T-helper 2 cell treated with Interferon-gamma antibody and Interleukin-4, amounts not matched to agents 5 μg/mL and 100 μg/mL, for 36 hours (primary cell): ENCODE results near the gene TECTB.

Experiments used
- DNase-seq: peaks from one replicate; pipeline ENCODE4 v3.0.0; 2021; ENCODE audit warnings: low spot score
- H3K27ac Mint-ChIP-seq: one replicate; pipeline ENCODE4 v1.8.0; 2021; ENCODE audit warnings: mild to moderate bottlenecking, mixed read lengths
- H3K27me3 Mint-ChIP-seq: one replicate; pipeline ENCODE4 v1.8.0; 2021; ENCODE audit warnings: low read depth, mixed read lengths
- H3K36me3 Mint-ChIP-seq: one replicate; pipeline ENCODE4 v1.8.0; 2021; ENCODE audit warnings: low read depth, mixed read lengths
- H3K4me1 Mint-ChIP-seq: one replicate; pipeline ENCODE4 v1.8.0; 2021; ENCODE audit warnings: low read depth, mixed read lengths
- H3K4me3 Mint-ChIP-seq: one replicate; pipeline ENCODE4 v1.8.0; 2022; ENCODE audit warnings: mild to moderate bottlenecking, moderate library complexity, mixed read lengths
- H3K9me3 Mint-ChIP-seq: one replicate; pipeline ENCODE4 v1.8.0; 2021; ENCODE audit warnings: mixed read lengths

The TECTB gene

DNA sequence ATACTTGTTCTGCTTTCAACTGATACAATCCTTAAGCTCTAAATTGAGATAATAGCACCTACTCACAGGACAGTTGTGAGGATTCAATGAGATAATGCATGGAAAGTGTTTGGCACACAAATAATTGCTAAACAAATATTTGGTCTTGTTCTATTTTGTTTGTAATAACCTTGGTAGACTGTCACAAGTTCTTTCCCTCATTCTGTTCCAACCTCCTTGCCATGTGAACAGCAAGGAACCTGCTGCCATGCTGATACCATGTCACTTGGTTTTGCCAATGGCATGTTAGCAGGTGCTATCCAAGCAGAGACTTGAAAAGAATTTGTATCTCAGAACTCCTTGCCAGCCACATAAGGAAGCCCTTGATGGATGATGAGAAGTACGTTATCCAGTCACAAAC is 24.8 kb upstream of the TECTB start:
- H3K4me1 Mint-ChIP-seq: no peaks in the 10 kb centered on the region
- no peak for DNase-seq
- H3K27me3 Mint-ChIP-seq: no peaks in the 10 kb centered on the region
- no peak overlapping the region for H3K4me3 Mint-ChIP-seq
- H3K27ac Mint-ChIP-seq: no peak overlapping the region
- H3K9me3 Mint-ChIP-seq: no peaks in the 10 kb centered on the region
- no peaks in the 10 kb centered on the region for H3K36me3 Mint-ChIP-seq

DNA sequence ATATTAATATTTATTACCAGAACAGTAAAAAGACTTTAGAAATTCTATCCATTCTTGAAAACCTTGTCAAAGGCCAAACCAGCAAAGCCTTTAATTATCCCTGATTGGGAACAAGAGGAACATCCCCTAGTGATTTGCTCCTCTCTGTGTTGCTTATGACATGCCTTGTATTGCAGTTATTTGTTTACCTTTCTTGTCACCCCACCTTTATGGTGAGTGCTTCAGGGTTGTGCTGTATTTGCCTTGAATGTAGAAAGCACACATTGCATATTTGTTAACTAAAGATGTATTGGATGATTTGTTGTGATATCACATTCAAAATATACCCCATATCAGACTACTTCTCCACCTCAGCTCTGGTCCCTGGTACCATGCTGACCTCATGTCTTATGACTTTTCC is 23.5 kb upstream of the TECTB start:
- Mint-ChIP-seq H3K4me3 (no peak overlapping the region), H3K27ac (no peak overlapping the region), H3K4me1 (no peaks in the 10 kb centered on the region), H3K27me3 (no peaks in the 10 kb centered on the region), H3K9me3 (no peaks in the 10 kb centered on the region), H3K36me3 (no peaks in the 10 kb centered on the region)
- DNase-seq: no peak

DNA sequence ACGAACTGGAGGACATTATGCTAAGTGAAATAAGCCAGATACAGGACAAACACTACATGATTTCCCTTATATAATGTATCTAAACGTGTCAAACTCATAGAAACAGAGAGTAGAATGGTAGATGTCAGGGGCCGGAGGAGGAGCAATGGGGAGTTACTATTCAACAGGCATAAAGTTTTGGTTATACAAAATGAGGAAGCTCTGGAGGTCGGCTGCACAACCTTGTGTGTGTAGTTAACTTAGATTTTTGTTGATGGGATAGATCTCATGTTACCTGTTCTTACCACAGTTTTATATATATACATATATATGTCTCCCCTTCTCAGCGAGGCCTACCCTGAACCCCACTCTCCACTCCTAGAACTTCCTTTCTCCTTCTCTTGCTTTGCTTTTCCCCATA is 22.4 kb upstream of the TECTB start:
- Mint-ChIP-seq H3K27ac (no peak overlapping the region), H3K9me3 (no peaks in the 10 kb centered on the region), H3K4me3 (no peak overlapping the region), H3K27me3 (no peaks in the 10 kb centered on the region), H3K4me1 (no peaks in the 10 kb centered on the region), H3K36me3 (no peaks in the 10 kb centered on the region)
- DNase-seq: no peak

GRCh38 chr10:112261281-112261822 is 21.8 kb upstream of the TECTB start:
- no peaks in the 10 kb centered on the region for H3K4me1 Mint-ChIP-seq
- no peak overlapping the region for H3K4me3 Mint-ChIP-seq
- no peaks in the 10 kb centered on the region for H3K36me3 Mint-ChIP-seq
- no peak for DNase-seq
- H3K9me3 Mint-ChIP-seq: no peaks in the 10 kb centered on the region
- H3K27ac Mint-ChIP-seq: no peak overlapping the region
- H3K27me3 Mint-ChIP-seq: no peaks in the 10 kb centered on the region

GRCh38 chr10:112262546-112262945 is 20.7 kb upstream of the TECTB start:
- Mint-ChIP-seq H3K36me3 (no peaks in the 10 kb centered on the region), H3K27me3 (no peaks in the 10 kb centered on the region)

GRCh38 chr10:112265745-112266144 is 17.5 kb upstream of the TECTB start:
- Mint-ChIP-seq H3K9me3 (no peaks in the 10 kb centered on the region), H3K4me3 (no peak overlapping the region), H3K36me3 (no peaks in the 10 kb centered on the region), H3K4me1 (no peaks in the 10 kb centered on the region), H3K27me3 (no peaks in the 10 kb centered on the region), H3K27ac (no peak overlapping the region)
- DNase-seq: no peak

More at GRCh38 chr10:112262546-112262945, 20.7 kb upstream of the TECTB start:
- DNase-seq: no peak
- Mint-ChIP-seq H3K9me3 (no peaks in the 10 kb centered on the region), H3K4me3 (no peak overlapping the region), H3K27ac (no peak overlapping the region), H3K4me1 (no peaks in the 10 kb centered on the region)

DNA sequence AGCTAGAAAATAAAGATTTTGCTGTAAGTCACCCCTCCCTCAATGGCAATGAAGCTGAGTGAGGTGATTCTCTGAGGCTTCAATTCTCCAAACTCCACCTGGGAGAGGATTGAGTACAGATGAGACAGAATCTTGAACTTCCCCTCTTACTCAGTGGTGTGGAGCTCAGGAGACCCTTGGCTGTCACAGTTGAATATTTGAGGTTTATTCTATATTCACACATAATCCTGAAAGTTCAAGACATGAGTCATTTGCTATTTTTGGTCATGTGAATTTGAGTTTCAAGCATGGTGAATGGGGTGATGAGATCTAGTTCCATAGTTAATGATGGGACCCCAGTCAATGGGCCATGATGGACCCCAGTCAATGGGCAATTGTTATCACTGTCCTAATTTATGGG is 13.9 kb upstream of the TECTB start:
- Mint-ChIP-seq H3K36me3 (no peaks in the 10 kb centered on the region), H3K27ac (no peak overlapping the region), H3K9me3 (no peaks in the 10 kb centered on the region), H3K4me3 (no peak overlapping the region), H3K27me3 (no peaks in the 10 kb centered on the region), H3K4me1 (no peaks in the 10 kb centered on the region)
- no peak for DNase-seq

GRCh38 chr10:112271982-112272381 is 11.2 kb upstream of the TECTB start:
- no peak for DNase-seq
- no peaks in the 10 kb centered on the region for H3K27me3 Mint-ChIP-seq
- no peak overlapping the region for H3K4me3 Mint-ChIP-seq
- no peaks in the 10 kb centered on the region for H3K9me3 Mint-ChIP-seq
- no peaks in the 10 kb centered on the region for H3K36me3 Mint-ChIP-seq
- H3K27ac Mint-ChIP-seq: no peak overlapping the region
- no peaks in the 10 kb centered on the region for H3K4me1 Mint-ChIP-seq

DNA sequence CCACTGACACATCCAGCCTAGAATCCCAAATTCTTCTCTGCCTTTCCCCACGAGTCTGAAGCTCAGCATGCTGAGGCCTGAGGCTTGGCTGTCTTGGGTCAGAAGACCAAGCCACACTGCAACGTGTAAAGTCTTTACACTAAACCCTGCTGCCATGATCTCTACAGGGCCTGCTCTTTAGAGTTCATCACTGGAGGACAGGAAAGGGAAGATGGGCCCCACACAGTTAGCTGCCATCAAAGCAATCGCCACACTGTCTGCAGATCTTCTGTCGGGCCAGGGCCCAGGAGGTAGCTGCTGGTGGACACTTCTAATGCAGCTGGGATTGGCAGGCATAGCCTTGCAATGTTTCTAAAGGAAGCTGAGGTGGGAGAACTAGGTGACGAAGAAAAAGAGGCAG is 8.4 kb upstream of the TECTB start:
- H3K27me3 Mint-ChIP-seq: peaks cover 5% of the 10 kb centered on the region
- H3K4me1 Mint-ChIP-seq: no peaks in the 10 kb centered on the region
- no peaks in the 10 kb centered on the region for H3K36me3 Mint-ChIP-seq
- H3K9me3 Mint-ChIP-seq: no peaks in the 10 kb centered on the region
- no peak for DNase-seq
- H3K27ac Mint-ChIP-seq: no peak overlapping the region
- no peak overlapping the region for H3K4me3 Mint-ChIP-seq

- Mint-ChIP-seq H3K4me1 (no peaks in the 10 kb centered on the region), H3K27ac (no peak overlapping the region), H3K27me3 (peaks cover 10% of the 10 kb centered on the region), H3K4me3 (no peak overlapping the region), H3K36me3 (no peaks in the 10 kb centered on the region), H3K9me3 (no peaks in the 10 kb centered on the region)
- DNase-seq: no peak
Observed at GRCh38 chr10:112275512-112276245, 7.5 kb upstream of the TECTB start.

DNA sequence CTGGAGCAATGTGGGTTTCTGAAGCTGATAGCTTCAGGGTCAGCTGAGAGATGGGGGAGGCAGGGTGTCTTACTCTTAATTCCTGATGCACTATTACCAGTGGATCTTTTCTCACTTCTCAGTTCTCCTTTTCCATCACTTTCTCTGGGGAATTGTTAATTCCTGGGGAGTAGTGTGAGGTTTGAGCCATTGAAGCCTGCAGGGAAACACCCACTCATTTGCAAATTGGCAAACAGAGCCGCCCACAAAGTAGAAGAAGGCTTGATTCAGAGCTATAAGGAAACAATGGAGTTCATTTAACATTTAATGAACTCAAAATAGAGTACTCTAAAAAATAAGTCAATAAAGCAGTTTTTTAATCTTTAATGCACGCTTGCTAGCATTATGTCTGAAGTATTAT is 4.3 kb upstream of the TECTB start:
- Mint-ChIP-seq H3K9me3 (no peaks in the 10 kb centered on the region), H3K27me3 (peaks cover 12% of the 10 kb centered on the region), H3K36me3 (no peaks in the 10 kb centered on the region), H3K4me1 (no peaks in the 10 kb centered on the region), H3K4me3 (no peak overlapping the region), H3K27ac (no peak overlapping the region)
- no peak for DNase-seq

DNA sequence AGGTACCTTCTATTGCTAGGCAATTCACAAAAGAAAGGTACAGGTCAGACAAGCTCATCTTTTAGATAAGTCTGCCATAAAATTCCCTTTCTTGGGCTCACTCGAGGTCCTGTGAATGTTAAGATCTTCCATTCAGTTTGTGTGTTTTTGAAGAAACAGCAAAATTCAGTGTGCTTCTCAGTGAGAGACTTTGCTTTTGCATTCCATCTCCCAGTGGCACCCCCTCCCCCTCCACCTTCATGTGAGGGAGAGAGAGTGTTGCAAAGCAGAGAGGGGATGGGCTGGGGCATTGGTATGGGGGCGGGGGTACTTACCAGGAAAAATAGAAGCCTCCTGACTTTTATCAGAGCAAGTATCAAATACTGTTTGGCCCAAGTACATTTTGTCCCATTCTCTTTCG is 3.8 kb upstream of the TECTB start:
- H3K4me1 Mint-ChIP-seq: no peaks in the 10 kb centered on the region
- peaks cover 12% of the 10 kb centered on the region for H3K27me3 Mint-ChIP-seq
- DNase-seq: no peak
- no peak overlapping the region for H3K27ac Mint-ChIP-seq
- no peaks in the 10 kb centered on the region for H3K9me3 Mint-ChIP-seq
- no peak overlapping the region for H3K4me3 Mint-ChIP-seq
- no peaks in the 10 kb centered on the region for H3K36me3 Mint-ChIP-seq

DNA sequence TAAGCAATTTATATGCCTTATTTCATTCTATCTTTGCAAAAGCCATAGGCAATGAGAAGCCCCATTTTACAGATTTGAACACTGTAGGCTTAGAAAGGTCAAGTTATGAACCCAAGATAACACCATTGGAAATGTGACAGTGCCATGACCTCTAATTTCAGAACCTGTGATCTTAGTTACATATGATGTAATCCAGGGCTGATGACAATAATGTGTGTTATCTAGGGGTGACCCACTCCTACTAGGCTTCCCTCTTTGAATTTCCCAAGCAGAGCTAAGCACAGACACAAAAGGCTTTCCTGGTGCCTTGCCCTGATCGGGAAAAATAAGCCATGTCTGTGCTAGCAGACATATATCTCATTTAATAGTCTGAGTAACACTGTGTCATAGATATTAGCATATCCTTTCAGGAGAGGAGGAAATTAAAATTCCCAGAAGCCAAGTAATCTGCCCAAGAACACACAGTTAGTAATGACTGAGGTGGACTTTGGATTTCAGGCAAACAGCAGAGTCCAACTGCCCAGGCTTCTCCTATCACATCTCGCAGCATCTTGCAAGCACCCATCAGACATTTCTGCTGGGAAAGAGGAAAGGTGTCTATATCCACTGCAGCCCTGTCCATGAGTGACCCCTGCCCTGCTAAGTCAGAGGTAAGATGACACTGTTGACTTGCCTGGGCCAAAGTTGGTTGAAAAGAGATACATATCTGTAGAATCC is 2.8 kb upstream of the TECTB start:
- Mint-ChIP-seq H3K27me3 (peaks cover 14% of the 10 kb centered on the region), H3K4me3 (no peak overlapping the region), H3K27ac (no peak overlapping the region), H3K36me3 (no peaks in the 10 kb centered on the region), H3K9me3 (no peaks in the 10 kb centered on the region), H3K4me1 (no peaks in the 10 kb centered on the region)
- no peak for DNase-seq

DNA sequence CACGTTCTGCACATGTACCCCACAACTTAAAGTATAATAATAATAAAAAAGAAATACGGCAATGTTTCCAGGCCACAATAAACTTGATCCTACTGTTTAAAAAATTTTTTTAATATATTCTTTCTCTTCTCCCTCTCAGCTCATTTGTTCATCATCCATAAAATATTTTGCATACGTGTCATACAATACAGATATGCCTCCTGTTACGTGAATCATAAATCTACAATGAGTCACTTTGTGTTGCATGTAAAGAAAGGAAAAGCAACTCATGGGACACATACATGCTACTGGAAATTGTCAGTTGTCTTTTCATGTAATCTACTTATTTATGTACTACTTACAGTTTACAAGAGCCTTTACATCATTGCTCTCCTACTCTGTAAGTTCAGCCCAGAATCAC is 1.1 kb upstream of the TECTB start:
- DNase-seq: no peak
- Mint-ChIP-seq H3K4me3 (no peak overlapping the region), H3K36me3 (no peaks in the 10 kb centered on the region), H3K27me3 (peaks cover 15% of the 10 kb centered on the region), H3K4me1 (no peaks in the 10 kb centered on the region), H3K27ac (no peak overlapping the region), H3K9me3 (no peaks in the 10 kb centered on the region)
